HepG2 (cell line): ENCODE results near the gene ACTR1A. TPM values are rescaled to one million over a fixed set of nuclear protein-coding genes. Genes with fewer than 3 reads are reported as not detected.

Experiments used
- ATAC-seq: fragments of 200-7000 bp; cut with Tn5 transposase; 3 replicates; pipeline ENCODE4 v1.9.1; 2020; ENCODE audit warnings: mild to moderate bottlenecking, moderate library complexity
- BruUV-seq: library from RNA; stranded (reverse); fragments of 400-500 nt; replicated peaks from 2 replicates; lab custom pipeline; 2021; lab: Mats Ljungman, UMichigan
- CTCF ChIA-PET: fragments of 300-600 bp; formaldehyde crosslinking; extraction: SDS; loops from one replicate; lab custom pipeline; 2021; ENCODE audit warnings: low total read pairs, inconsistent platforms, low intra/inter-chr PET ratio; lab: Yijun Ruan, JAX
- POLR2A ChIA-PET: fragments of 350-600 bp; sonication (Branson Sonifier 250); formaldehyde crosslinking; loops from one replicate; lab custom pipeline; 2020; ENCODE audit warnings: antibody characterized with exemption, inconsistent platforms; lab: Yijun Ruan, JAX
- DNase-seq: peaks from one replicate; pipeline ENCODE4 v3.0.0-alpha.2; 2015; ENCODE audit warnings: low spot score
- FAIRE-seq: peaks from 3 replicates; lab custom pipeline; 2011; peaks lifted over from hg19 to GRCh38; lab: Jason Lieb, UNC
- H2AFZ ChIP-seq: one replicate; pipeline ENCODE4 v1.6.1; 2011; ENCODE audit warnings: low read length, inconsistent platforms
- H3K27ac ChIP-seq: fragments of 300-600 bp; 3 replicates; pipeline ENCODE4 v1.8.0; 2011; ENCODE audit warnings: mixed run types, mild to moderate bottlenecking, mixed read lengths, low read length, inconsistent platforms; ENCODE audit not compliant: insufficient read depth; ENCODE audit errors: extremely low read length
- H3K27me3 ChIP-seq, 2 experiments: fragments of 200-600 bp in 1 of 2; 2 replicates in 1 of 2; 3 replicates in 1 of 2; pipeline versions ENCODE4 v1.6.0 to v1.8.0; 2011; ENCODE audit warnings: low read length in 2 of 2, mild to moderate bottlenecking in 2 of 2, moderate library complexity in 2 of 2, inconsistent platforms in 1 of 2; ENCODE audit not compliant: insufficient read depth in 2 of 2, control insufficient read depth in 1 of 2
- H3K36me3 ChIP-seq, 2 experiments: fragments of 200-600 bp in 1 of 2; replicated peaks in 1 of 2; 2 replicates in 1 of 2; 3 replicates in 1 of 2; pipeline versions ENCODE4 v1.5.1 to v1.8.0; 2011; ENCODE audit warnings: low read length in 2 of 2, inconsistent platforms in 1 of 2; ENCODE audit not compliant: insufficient read depth in 2 of 2, control insufficient read depth in 1 of 2
- H3K4me1 ChIP-seq: 2 replicates; pipeline ENCODE4 v1.5.1; 2012; ENCODE audit warnings: low read length, inconsistent platforms; ENCODE audit not compliant: insufficient read depth
- H3K4me2 ChIP-seq: 2 replicates; pipeline ENCODE4 v1.6.0; 2011; ENCODE audit warnings: low read depth, low read length, inconsistent platforms
- H3K4me3 ChIP-seq, 3 experiments: fragments of 200-600 bp in 1 of 3; sonication (generic), shearing (Covaris generic) in 1 of 3; replicated peaks in 1 of 3; 2 replicates each; pipeline ENCODE4 v1.5.1; 2011 to 2016; ENCODE audit warnings: low read length in 3 of 3, inconsistent platforms in 2 of 3, low read depth in 2 of 3, mild to moderate bottlenecking in 2 of 3, control low read depth in 1 of 3, mixed read lengths in 1 of 3; ENCODE audit not compliant: insufficient read depth in 1 of 3
- H3K79me2 ChIP-seq: one replicate; pipeline ENCODE4 v1.6.1; 2011; ENCODE audit warnings: low read length, inconsistent platforms; ENCODE audit not compliant: insufficient read depth
- H3K9ac ChIP-seq: 2 replicates; pipeline ENCODE4 v1.6.0; 2011; ENCODE audit warnings: mild to moderate bottlenecking, low read depth, low read length, inconsistent platforms; ENCODE audit not compliant: insufficient read depth
- H3K9me3 ChIP-seq: 2 replicates; pipeline ENCODE4 v1.5.1; 2012; ENCODE audit warnings: mild to moderate bottlenecking, low read length
- H4K20me1 ChIP-seq: 2 replicates; pipeline ENCODE4 v1.6.0; 2011; ENCODE audit warnings: inconsistent platforms, mild to moderate bottlenecking, low read length, moderate library complexity; ENCODE audit not compliant: insufficient read depth
- BORCS8-MEF2B ChIP-seq: sonication (generic); formaldehyde crosslinking; IDR thresholded peaks from 2 replicates; pipeline ENCODE4 v1.8.0; 2022; ENCODE audit warnings: mild to moderate bottlenecking, missing genetic modification reagents
- BRCA1 ChIP-seq: sonication (generic); formaldehyde crosslinking; IDR thresholded peaks from 2 replicates; pipeline ENCODE4 v1.4.0; 2020; ENCODE audit warnings: missing genetic modification reagents
- MAFK ChIP-seq, 2 experiments: IDR thresholded peaks in 1 of 2; conservative IDR thresholded peaks in 1 of 2; 2 replicates each; pipeline ENCODE4 v1.6.1; 2011; ENCODE audit warnings: improper control_type of control experiment in 2 of 2, low read length in 2 of 2
- NFE2 ChIP-seq: sonication (generic); formaldehyde crosslinking; IDR thresholded peaks from 2 replicates; pipeline ENCODE4 v1.4.0; 2020; ENCODE audit warnings: missing genetic modification reagents
- TRIM24 ChIP-seq: sonication (generic); formaldehyde crosslinking; IDR thresholded peaks from 2 replicates; pipeline ENCODE4 v1.8.0; 2022; ENCODE audit warnings: mild to moderate bottlenecking, missing genetic modification reagents
- ZNF761 ChIP-seq: sonication (generic); formaldehyde crosslinking; conservative IDR thresholded peaks from 2 replicates; pipeline ENCODE4 v1.4.0; 2020; ENCODE audit warnings: mild to moderate bottlenecking, missing genetic modification reagents
- whole genome bisulfite sequencing: methylation state at CpG from one replicate; pipeline ENCODE4 v1.1.6; 2017; ENCODE audit warnings: low lambda C conversion rate; 5-methylcytosine and 5-hydroxymethylcytosine counted together
- in situ Hi-C: cut with HindIII; loops from 2 replicates; pipeline ENCODE4 v1.10.0; 2017; ENCODE audit warnings: low pct_unique_long_range_greater_than_20kb; ENCODE audit not compliant: extremely low pct_ligation_motif_present
- intact Hi-C: fragments of 100-400 bp; cut with micrococcal nuclease; formaldehyde crosslinking; loops from one replicate; pipeline ENCODE4 v1.10.0; 2022; ENCODE audit not compliant: unreplicated experiment
- polyA plus RNA-seq, 8 experiments: library from polyadenylated mRNA; depleted of rRNA in 3 of 8; stranded (reverse) in 7 of 8; unstranded in 1 of 8; fragments of >200 nt; fragmentation: Illumina TruSeq in 4 of 8; extraction: Trizol in 4 of 8; gene quantifications; 2 replicates each; pipeline versions ENCODE4 v1.2.1 to v1.2.3, GENCODE V29; 2011 to 2016; ENCODE audit warnings: low read depth in 4 of 8, missing spikeins in 1 of 8, mixed read lengths in 1 of 8; ENCODE audit not compliant: insufficient read depth in 1 of 8
- total RNA-seq, 5 experiments: library from RNA; depleted of rRNA; stranded (reverse); fragments of >200 nt; fragmentation: Illumina TruSeq; extraction: Trizol; gene quantifications; 2 replicates each; pipeline ENCODE4 v1.2.3, GENCODE V29; 2016; ENCODE audit warnings: low read depth in 1 of 5
- TF ChIP-seq, protein P1 (sequence below): sonication (generic); formaldehyde crosslinking; IDR thresholded peaks from 2 replicates; pipeline ENCODE4 v1.5.1; 2020; ENCODE audit warnings: mild to moderate bottlenecking, missing genetic modification reagents
- TF ChIP-seq, protein P2 (sequence below): sonication (generic); formaldehyde crosslinking; conservative IDR thresholded peaks from 2 replicates; pipeline ENCODE4 v1.8.1; 2023; ENCODE audit warnings: missing genetic modification reagents
- TF ChIP-seq, protein P3 (sequence below): sonication (generic); formaldehyde crosslinking; IDR thresholded peaks from 2 replicates; pipeline ENCODE4 v1.4.0; 2020; ENCODE audit warnings: mild to moderate bottlenecking, missing genetic modification reagents

ACTR1A gene
- total and polyA plus RNA-seq, 2 of the 13 experiments (the other 11 are each of a cell fraction or from before 2014, with no cell fraction given) = 59.6 to 62.8 TPM

DNA sequence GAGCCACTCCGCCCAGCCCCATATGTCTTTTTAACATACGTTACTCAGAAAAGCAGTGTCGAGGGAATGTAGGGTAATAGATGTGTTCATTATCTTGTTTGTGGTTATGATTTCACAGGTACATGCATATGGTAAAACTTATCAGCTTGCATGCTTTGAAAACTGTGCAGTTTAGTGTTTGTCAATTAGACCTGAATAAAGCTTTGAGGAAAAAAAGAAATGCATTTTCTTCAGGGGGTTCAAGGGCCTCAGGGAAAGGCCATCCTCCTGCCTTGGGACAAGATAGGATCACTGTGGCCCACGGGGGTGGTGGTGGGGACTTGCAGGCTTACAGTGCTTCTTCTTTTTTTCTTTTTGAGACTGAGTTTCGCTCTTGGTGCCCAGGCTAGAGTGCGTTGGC, 35.2 kb downstream of the ACTR1A start:
- Histone ChIP-seq H3K4me2 (no peak overlapping the region), H3K9me3 (no peaks in the 10 kb centered on the region), H3K79me2 (no peaks in the 10 kb centered on the region), H3K27ac (no peak overlapping the region), H3K4me1 (peaks cover 20% of the 10 kb centered on the region), H3K36me3 (no peaks in the 10 kb centered on the region), H4K20me1 (no peaks in the 10 kb centered on the region)
- CTCF ChIA-PET = no interaction called here
- BruUV-seq = no TSS peak
- DNase-seq (no peak), FAIRE-seq (no peak), ATAC-seq (no peak)
- POLR2A ChIA-PET = interaction anchor here (0.8 kb wide), 1 partner anchor 16 kb away, joined by 3 read pairs; no protein-coding TSS in a partner anchor
- WGBS = 83% methylated on average over 6 of the region's 6 CpGs
- TF ChIP-seq, protein P1, sequence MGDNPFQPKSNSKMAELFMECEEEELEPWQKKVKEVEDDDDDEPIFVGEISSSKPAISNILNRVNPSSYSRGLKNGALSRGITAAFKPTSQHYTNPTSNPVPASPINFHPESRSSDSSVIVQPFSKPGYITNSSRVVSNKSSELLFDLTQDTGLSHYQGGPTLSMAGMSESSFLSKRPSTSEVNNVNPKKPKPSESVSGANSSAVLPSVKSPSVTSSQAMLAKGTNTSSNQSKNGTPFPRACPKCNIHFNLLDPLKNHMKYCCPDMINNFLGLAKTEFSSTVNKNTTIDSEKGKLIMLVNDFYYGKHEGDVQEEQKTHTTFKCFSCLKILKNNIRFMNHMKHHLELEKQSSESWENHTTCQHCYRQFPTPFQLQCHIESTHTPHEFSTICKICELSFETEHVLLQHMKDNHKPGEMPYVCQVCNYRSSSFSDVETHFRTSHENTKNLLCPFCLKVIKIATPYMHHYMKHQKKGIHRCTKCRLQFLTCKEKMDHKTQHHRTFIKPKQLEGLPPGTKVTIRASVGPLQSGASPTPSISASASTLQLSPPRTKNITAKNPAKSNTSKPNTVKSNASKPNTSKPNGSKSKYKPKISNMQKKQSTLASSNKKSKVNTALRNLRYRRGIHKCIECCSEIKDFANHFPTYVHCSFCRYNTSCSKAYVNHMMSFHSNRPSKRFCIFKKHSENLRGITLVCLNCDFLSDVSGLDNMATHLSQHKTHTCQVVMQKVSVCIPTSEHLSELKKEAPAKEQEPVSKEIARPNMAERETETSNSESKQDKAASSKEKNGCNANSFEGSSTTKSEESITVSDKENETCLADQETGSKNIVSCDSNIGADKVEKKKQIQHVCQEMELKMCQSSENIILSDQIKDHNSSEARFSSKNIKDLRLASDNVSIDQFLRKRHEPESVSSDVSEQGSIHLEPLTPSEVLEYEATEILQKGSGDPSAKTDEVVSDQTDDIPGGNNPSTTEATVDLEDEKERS (CRISPR knock-in tag) = no peak
- TF ChIP-seq, protein P2, sequence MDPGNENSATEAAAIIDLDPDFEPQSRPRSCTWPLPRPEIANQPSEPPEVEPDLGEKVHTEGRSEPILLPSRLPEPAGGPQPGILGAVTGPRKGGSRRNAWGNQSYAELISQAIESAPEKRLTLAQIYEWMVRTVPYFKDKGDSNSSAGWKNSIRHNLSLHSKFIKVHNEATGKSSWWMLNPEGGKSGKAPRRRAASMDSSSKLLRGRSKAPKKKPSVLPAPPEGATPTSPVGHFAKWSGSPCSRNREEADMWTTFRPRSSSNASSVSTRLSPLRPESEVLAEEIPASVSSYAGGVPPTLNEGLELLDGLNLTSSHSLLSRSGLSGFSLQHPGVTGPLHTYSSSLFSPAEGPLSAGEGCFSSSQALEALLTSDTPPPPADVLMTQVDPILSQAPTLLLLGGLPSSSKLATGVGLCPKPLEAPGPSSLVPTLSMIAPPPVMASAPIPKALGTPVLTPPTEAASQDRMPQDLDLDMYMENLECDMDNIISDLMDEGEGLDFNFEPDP (CRISPR knock-in tag) = no peak
- TF ChIP-seq TRIM24 (CRISPR knock-in tag) = no peak
- TF ChIP-seq, protein P3, sequence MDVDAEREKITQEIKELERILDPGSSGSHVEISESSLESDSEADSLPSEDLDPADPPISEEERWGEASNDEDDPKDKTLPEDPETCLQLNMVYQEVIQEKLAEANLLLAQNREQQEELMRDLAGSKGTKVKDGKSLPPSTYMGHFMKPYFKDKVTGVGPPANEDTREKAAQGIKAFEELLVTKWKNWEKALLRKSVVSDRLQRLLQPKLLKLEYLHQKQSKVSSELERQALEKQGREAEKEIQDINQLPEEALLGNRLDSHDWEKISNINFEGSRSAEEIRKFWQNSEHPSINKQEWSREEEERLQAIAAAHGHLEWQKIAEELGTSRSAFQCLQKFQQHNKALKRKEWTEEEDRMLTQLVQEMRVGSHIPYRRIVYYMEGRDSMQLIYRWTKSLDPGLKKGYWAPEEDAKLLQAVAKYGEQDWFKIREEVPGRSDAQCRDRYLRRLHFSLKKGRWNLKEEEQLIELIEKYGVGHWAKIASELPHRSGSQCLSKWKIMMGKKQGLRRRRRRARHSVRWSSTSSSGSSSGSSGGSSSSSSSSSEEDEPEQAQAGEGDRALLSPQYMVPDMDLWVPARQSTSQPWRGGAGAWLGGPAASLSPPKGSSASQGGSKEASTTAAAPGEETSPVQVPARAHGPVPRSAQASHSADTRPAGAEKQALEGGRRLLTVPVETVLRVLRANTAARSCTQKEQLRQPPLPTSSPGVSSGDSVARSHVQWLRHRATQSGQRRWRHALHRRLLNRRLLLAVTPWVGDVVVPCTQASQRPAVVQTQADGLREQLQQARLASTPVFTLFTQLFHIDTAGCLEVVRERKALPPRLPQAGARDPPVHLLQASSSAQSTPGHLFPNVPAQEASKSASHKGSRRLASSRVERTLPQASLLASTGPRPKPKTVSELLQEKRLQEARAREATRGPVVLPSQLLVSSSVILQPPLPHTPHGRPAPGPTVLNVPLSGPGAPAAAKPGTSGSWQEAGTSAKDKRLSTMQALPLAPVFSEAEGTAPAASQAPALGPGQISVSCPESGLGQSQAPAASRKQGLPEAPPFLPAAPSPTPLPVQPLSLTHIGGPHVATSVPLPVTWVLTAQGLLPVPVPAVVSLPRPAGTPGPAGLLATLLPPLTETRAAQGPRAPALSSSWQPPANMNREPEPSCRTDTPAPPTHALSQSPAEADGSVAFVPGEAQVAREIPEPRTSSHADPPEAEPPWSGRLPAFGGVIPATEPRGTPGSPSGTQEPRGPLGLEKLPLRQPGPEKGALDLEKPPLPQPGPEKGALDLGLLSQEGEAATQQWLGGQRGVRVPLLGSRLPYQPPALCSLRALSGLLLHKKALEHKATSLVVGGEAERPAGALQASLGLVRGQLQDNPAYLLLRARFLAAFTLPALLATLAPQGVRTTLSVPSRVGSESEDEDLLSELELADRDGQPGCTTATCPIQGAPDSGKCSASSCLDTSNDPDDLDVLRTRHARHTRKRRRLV (CRISPR knock-in tag) = no peak
- TF ChIP-seq MAFK (conservative IDR thresholded peaks at IDR 0.05 in 1 of 2, IDR thresholded peaks at IDR 0.05 in 1 of 2; ENCODE audit: low read length in 2 of 2) = no peak
- no peak for TF ChIP-seq BORCS8-MEF2B
- no peak for TF ChIP-seq BRCA1 (CRISPR knock-in tag)
- no peak for TF ChIP-seq NFE2
- no peak for TF ChIP-seq ZNF761
- TF ChIP-seq, all 625 proteins: peak for 0
- intact Hi-C loops = no loop called here
- H3K27me3 ChIP-seq = no peaks in the 10 kb centered on the region
- H3K4me3 ChIP-seq = no peak overlapping the region
- in situ Hi-C loops = no loop called here
- no peak overlapping the region for H3K9ac ChIP-seq
- H2AFZ ChIP-seq = no peak overlapping the region
